GM18870 (cell line): ENCODE results near the gene KIF1A.
"Not testable (repeated sequence)": the region's sequence is repeated elsewhere in the genome, so short reads cannot be mapped to it uniquely, and the experiment has no call there.

Experiments
- ATAC-seq: cut with Tn5 transposase; IDR thresholded peaks from one replicate; pipeline ENCODE4 v1.9.1; 2021; ENCODE audit warnings: moderate library complexity; ENCODE audit not compliant: unreplicated experiment

Gene KIF1A

DNA sequence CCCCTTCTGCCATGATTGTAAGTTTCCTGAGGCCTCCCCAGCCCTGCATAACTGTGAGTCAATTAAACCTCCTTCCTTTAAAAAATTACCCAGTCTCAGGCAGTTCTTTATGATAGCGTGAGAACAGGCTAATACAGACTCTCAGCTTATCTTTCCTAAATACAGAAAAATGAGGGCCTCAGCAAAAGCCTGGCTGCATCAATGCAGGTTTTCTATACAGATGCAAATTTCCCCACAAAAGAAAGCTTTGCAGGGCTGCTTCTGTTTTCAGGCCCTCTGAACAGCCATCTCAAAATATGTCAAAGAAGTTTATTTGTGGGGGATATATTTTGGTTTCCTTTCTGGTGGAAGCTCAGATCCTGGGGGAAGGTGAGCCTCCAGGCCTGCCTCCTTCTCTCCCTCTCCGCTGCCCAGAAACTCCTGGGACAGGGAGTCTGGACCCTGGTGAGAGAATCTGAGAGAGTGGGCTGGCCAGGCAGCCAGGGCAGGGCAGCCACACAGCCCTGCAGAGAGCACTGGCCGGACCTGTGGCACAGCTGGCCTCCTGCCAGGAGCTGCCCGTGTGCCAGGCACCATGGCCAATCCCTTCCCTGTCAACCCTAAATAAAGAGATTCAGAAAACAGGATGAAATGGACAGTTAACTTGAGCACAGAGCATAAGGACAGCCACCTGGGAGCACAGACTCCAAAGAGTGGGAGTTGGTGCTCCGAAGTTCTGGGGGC, 27.0 kb upstream of the KIF1A start:
- ATAC-seq: no peak

DNA sequence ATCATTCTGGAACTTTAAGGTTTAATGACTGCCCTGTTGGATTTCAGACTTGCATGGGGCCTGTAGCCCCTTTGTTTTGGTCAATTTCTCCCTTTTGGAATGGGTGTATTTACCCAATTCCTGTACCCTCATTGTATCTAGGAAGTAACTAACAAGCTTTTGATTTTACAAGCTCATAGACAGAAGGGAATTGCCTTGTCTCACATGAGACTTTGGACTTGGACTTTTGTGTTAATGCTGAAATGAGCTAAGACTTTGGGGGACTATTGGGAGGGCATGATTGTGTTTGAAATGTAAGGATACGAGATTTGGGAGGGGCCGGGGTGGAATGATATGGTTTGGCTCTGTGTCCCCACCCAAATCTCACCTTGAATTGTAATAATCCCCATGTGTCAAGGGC, 26.3 kb upstream of the KIF1A start:
- ATAC-seq: not testable (repeated sequence)

DNA sequence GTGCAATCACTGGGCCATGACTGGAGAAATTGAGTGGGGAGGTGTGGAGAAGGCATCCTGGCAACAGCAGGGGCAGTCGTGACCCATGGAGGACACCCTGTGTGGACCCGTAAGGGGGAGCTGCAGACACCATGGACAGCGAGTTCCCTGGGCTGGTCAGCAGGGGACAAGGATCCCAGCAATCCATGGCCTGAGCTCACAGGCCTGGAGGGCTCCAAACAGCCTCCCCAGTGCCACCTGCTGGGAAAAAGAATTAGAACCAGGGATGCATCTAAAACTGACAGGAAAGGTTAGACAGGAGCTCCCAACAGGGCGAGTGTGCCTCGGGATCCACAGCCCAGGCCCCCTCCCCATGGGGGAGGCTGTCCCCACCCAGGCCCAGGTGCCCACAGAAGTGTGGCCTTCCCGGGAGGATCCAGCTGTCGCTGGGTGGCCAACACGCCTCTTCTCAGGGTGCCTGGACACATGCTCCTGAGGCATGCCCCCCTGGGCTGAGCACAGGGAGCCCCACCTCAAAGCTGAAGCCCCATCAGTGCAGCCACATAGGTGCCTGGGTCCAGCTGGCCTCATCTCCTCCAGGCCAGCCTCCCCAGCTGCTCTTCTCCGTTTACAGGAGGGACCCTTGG, 20.5 kb upstream of the KIF1A start:
- ATAC-seq: no peak

DNA sequence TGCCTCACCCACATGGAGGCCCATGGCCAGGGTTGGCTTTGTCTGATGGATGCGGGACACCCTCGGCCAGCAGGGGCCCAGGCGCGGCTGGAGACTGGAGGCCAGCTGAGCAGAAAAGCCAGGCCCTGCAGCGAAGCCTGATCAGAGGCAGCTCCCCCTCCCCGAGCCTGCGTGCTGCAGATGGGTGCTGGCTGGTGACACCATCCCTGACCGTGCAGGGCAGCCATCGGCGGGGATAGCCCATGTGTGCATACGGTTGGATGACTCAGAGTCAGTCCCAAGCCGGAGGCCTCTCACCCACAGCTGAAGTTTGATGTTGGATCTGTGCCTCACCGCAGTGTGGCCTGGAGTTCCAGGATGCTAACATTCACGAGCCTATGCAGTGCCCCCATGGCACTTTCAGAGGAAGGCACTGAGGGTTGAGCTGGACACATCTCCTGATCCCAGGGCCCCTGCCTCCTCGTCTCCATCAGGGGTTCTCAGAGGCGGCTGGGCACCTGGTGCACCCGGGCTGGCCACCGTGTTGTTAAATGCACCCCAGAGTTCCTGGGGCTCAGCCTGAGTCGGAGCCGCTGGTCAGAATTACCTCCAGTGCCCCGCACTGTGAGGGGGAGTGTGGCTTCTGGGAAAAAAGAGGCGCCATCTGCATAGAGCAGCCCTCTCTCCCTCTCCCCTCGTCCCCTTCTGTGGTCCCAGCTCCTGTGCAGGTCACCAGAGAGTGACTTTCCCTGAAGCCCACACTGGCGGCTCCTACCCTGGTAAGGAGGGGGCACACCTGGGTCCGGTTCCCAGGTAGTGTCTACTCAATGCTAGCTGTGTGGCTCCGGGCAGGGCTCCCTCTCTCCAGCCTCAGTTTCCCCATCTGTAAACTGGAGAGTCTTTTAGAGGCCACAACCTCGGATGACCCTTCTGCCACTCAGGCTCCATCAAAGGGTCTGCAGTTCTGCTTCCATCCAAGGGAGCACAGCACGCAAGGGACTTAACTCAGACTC, 19.4 kb upstream of the KIF1A start:
- no peak for ATAC-seq

DNA sequence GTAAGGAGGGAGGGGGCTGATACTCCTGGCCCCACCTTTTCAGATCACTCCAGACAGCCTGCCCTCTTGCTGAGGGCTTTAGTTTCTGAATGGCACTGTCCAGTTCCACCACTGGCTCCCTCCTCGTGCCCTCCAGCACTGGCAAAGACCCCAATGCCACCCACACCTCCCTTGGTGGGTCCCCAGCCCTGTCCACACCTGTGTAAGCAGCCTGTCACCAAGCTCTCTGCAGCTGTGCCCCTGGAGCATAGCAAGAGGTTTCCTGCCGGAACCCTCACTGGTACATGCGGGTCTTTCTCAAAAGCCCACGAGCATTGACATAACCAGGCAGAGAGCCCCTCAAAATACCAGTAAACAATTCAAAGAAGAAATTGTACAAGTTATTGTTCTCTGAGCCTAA, 17.6 kb upstream of the KIF1A start:
- ATAC-seq: no peak

DNA sequence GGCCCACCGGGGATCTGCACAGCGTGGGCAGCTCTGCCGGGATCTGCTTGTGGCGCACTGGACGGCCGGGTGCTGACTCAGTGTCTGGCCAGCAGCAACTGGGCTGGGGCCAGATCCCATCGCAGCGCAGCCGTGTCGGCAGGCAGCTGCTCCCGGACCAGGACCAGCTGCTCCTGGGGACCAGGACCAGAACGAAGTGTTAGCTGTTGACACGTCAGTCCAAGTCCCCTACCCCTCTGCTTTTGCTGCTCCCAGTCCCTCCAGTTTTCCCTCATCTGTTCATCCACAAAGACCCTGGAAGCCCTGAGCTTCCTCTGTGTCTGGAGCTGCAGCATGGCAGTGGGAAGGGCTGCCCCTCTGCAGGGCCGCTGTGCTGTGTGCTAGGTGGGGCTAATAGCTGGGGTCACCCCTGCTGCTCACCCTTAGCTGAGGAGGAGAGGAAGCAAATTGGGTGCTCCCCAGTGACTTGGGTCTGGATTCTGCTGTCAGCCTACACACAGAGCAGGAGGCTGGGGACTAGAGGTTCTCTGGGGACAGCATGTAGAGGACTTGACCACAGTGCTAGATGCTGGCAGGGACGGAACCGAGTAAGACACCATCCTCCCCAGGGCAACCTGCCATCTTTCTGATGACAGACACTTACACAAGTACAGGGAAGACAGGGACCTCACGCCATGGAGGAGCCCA, 16.9 kb upstream of the KIF1A start:
- ATAC-seq: no peak

DNA sequence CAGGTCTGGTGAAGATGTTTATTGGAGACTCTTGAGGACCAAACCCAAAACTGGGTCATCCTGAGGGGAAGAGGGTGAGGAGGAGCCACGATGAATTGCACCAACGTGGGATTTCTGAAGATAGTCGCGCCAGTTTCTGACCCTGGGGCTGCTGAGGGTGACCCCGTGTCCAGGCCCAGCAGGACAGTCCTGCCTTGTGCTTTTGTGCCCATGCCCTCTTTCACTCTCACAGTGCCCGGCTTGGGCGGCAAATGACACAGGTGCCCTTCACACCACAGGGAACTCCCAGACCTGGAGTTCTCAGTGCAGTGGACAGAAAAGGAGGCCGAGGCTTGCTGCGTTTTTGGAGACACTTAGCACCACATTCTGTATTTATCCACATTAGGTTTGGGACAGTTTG, 15.5 kb upstream of the KIF1A start:
- no peak for ATAC-seq

DNA sequence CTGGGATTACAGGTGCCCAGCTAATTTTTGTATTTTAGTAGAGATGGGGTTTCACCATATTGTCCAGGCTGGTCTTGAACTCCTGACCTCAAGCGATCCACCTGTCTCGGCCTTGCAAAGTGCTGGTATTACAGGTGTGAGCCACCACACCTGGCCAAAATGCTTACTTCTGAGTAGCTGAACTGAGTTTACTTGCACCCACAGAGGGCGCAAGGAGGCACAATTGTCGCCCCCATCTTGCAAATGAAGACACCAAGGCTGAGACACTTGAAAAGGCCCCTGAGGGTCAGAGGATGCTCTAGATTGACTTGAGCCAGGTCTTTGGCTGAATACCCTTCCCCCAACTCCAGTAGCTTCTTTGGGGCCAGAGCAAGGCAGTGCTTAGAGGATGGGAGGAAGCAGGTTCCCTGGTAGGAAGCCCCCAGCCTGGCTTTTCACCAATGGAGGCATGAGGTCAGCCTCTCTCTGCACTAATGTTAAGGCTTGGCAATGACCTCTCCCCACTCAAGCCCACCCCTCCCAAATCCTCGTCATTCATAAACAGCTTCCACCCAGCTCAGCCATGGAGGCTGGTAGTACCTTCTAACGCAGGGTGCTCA, 14.5 kb upstream of the KIF1A start:
- no peak for ATAC-seq

DNA sequence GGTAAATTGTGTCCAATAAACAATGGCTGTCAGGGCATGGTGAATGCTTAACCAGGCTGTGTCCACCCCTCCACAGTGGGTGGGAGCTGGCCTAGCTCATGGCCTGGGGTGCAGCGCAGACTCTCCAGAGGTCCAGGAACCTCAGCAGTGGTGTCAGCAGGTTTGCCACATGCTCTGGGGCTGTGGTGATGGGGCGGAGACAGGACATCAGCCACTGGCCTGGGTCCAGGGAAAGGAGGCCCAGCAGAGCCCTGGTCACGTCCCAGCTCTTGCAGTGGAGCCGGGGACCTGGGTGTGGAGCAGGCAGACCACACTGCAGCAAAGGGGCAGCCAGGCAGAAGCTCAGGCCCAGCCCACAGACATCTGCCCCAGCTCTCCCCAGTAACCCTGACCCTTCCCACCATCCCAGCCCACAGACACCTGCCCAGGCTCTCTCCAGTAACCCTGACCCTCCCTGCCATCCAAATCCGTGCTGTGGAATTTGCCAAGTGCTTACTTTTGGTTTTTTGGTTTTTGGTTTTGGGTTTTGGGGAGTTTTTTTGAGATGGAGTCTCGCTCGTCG, 13.8 kb upstream of the KIF1A start:
- no peak for ATAC-seq

DNA sequence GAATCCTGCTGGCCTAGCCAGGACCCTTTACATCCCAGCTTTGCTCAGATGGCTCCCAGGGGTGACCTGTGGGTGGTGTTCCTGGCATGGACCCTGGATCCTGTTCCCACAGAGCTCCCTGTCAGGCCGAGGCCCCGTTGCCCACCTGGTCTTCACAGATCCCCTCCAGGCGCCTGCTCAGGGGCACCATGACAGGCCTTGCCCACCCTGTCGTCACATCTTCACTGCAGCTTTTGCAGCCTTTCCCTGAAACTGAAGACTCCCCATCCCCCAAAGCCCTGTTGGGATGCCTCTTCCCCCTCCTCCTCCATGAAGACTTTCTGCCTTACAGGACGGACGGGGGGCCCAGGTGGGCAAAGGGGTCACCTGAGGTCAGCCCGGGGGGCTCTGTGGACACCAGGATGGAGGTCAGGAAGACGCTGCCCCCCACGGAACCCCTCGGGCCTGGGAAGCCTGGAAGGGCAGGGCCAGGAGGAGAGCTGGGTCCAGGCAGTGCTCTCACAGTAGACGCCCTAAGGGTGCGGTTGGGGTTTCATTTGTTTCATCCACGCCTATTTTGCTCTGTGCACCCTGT, 13.0 kb upstream of the KIF1A start:
- ATAC-seq: no peak

DNA sequence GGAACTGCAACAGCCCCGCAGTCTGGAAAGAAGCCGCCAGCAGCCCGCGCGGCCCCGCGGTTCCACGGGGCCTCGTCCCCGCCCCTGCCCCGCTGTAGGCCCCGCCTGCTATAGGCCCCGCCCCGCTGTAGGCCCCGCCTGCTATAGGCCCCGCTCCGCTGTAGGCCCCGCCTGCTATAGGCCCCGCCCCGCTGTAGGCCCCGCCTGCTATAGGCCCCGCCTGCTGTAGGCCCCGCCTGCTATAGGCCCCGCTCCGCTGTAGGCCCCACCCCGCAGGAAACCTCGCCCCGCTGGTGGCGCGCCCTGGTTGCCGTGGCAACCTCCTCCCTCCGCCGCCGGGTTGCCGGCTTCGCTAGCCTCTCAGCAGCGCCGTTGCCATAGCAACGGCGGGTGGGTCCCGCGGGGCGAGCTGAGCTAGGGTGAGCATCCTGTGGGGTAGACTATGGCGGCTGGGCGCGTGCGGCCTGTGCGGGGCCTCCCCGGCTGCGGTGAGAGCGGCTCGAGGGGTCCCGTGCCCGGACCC, 12.2 kb upstream of the KIF1A start:
- ATAC-seq: no peak

DNA sequence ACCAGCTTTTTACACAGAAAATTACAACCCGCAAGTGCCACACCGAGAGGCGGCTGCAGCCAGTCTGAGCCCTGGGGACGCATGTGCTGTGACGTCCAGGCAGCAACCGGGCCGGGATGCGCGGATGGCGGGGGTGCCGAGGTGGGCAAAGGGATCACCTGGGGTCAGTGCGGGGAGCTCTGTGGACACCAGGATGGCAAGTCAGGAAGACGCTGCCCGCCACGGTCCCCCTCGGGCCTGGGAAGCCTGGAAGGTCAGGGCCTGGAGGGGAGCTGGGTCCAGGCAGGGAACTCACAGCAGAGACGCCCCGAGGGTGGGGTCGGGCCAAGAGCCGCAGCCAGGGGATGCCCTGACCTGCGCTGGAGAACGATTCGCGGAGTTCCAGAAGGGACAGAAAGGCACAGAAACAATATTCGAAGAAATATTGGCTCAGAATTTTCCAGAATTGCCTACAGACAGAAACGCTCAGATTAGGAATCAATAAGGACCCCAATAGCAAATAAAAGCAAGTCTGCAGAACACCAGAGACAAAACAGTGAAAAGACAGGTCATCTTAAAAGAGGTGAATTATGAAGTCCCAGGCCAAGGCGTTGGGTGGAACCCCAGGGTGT, 11.7 kb upstream of the KIF1A start:
- no peak for ATAC-seq

DNA sequence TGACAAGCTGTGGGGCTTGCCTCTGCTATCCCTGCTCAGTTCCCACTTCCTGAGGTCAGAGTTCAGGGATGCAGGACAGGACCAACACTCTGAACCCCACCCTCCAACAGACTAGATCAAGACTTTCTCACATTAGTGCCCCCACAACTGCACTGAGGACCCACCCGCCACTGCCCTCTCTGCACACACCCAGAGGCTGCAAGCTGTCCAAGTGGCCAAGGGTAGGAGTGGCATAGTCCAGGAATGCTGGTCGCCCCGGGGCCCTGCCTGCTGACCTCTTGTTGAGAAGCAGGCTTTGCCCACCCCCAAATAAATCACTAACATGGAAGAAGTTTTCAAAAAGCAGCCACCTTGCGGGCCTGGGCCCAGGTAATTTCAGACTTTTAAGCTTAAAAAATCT, 5.5 kb upstream of the KIF1A start:
- ATAC-seq: no peak

DNA sequence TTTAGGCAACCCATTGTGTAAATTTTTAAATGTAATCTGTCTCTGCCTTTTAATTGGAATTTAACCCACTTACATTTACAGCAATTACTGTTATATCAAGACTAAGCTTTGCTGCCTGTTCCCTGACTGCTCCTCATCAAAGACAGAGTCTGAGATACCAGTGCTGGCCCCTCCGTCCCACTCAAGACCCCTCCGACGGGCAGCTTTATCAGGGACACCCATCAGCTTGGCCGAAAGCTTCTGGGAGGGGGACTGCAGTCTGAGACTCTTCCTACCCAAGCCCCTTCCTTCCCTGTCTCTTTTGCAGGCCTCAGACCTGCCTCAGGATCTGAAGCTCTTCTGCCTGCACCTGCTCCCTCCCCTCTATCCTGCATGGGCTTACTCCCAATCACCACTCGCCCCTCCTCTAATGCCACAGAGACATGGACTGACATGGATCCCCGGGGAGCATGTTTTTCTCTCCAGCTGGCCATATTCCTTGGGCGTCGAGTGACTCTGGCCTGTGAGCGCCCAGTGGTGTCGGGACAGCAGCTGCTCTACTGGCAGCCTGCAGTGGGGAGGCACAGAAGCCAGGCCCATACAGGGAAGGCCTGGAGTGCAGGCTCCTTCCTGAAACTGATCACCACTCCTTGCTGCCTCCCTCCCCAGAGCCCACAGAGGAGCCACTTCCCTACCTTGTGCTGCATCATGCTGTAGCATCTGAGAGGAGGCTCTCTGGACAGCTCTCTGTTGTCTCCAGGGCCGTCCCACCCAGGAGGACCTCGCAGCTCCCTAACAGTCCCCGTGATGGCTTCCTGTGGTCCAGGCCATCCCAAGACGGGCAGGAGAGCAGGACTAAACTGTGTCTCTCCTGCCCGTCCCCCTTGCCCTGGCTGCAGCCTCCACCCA, 3.7 kb upstream of the KIF1A start:
- ATAC-seq: no peak

DNA sequence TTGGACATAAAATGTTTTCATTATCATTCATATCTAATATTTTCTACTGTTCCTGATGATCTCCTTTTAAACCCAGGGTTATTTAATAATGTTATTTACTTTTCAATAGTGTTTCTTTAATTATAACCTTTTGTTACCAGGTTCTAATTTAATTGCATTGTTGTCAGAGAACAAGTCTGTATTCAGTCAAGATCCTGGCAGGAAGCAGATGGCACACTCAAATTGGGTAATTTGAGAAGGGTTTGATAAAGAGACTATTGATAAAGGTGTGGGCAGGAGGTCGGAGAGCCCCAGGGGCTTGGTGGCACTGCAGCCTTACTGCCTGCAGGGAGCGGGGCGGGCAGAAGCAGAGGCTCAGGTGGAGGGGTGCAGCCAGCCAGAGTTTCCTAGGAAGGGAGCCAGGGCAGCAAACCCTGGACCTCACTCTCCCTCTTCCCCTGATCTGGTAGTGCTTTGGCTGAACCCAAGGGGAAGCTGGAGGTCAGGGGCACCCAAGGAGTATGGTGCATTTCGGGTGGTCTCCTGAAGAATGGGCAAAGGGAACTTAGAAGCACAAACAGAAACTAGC, 2.3 kb upstream of the KIF1A start:
- no peak for ATAC-seq

DNA sequence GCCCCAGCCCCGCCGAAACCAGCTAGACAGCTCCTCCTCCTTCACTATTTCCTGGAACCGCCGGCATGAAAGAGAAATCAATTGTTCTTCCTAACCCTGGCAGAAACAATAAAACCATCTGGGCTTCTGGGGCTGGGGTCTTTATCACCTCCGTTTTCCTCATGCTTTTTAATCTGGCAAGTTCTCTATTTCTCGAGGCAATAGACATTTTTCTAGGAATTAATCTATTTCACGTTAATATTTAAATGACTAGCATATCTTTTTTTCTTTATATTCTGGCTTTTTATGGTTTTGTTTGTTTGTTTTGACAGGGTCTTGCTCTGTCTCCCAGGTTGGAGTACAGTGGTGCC, 1.4 kb upstream of the KIF1A start:
- no peak for ATAC-seq

DNA sequence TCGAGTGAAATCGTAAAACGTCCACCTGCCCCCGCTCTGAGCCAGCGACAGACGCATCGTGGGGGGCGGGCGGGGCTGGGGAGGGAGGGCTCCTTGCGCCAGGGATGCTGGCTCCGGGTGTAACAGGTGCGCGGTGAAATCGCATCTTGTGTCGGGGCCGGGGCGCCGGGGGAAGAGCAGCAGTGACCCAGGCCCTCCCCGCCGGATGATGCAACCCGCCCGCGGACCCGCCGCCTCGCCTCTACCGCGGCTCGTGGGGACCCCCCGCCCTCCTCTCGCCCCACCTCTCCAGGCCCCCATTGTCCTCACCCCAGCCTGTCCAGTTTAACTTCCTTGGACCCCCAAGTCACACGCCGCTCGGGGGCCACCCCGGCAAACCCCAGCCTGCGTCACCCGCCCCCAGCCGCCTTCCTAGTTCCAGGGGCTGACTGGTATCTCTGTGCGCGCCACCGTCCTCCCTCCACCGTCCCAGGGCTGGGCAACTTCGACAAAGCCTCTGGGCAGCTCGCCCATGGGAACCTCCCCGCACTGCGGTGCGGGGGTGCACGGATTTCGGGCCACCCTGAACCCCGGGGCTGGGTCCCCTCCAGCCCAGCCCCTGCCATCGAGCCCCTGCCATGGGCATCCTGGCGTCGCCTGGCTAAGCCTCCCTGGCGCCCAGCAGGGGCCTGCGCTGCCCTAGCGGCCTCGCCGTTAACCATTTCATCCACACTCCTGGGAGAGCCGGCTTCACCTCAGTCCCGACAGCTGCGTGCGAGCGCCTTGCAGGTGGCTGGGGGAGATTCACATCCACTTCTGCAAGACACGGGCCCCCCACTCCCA, 799 bp upstream of the KIF1A start:
- no peak for ATAC-seq
